Activated naive CD4-positive, alpha-beta T cell treated with anti-CD3 and anti-CD28 coated beads, Interleukin-2, amount 10 ng/mL, durations not matched to agents 7 days and 5 days (primary cell): Measurements from ENCODE around the gene PGD.
"Not testable (repeated sequence)": the region's sequence is repeated elsewhere in the genome, so short reads cannot be mapped to it uniquely, and the experiment has no call there.

ENCODE experiments used
- CTCF ChIA-PET: fragments of 350-600 bp; sonication (Branson Sonifier 250); formaldehyde crosslinking; loops from one replicate; lab custom pipeline; 2021; ENCODE audit warnings: antibody characterized with exemption; lab: Charles Lee
- DNase-seq: peaks from one replicate; pipeline ENCODE4 v3.0.0-alpha.2; 2020
- H3K27ac Mint-ChIP-seq: one replicate; pipeline ENCODE4 v1.8.0; 2021; ENCODE audit warnings: mild to moderate bottlenecking, moderate library complexity, mixed read lengths
- H3K27me3 Mint-ChIP-seq: one replicate; pipeline ENCODE4 v1.8.0; 2021; ENCODE audit warnings: mild to moderate bottlenecking, mixed read lengths
- H3K36me3 Mint-ChIP-seq: one replicate; pipeline ENCODE4 v1.8.0; 2021; ENCODE audit warnings: mixed read lengths
- H3K4me1 Mint-ChIP-seq: one replicate; pipeline ENCODE4 v1.8.0; 2021; ENCODE audit warnings: mixed read lengths
- H3K4me3 Mint-ChIP-seq: one replicate; pipeline ENCODE4 v1.8.0; 2021; ENCODE audit warnings: mild to moderate bottlenecking, moderate library complexity, mixed read lengths
- H3K9me3 Mint-ChIP-seq: one replicate; pipeline ENCODE4 v1.8.0; 2021; ENCODE audit warnings: mixed read lengths

Gene PGD

DNA sequence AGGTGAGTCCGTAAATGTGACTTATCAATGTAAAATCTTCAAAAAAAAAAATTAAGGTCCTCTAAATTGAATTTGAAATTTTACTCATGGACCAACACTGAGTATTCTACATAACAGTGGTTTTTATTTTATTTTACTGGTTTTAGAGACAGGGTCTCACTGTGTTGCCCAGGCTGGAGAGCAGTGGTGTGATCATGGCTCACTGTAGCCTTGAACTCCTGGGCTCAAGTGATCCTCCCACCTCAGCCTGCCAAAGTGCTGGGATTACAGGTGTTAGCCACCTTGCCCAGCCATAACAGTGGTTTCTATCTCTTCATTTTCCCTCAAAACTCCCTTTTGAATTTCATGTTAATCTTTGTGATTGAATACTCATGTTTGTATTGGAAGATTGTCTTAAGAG is 17.1 kb downstream of the PGD start:
- Mint-ChIP-seq H3K36me3 (peaks cover 67% of the 10 kb centered on the region), H3K4me1 (peaks cover 23% of the 10 kb centered on the region), H3K27ac (peak overlapping the region; percentile 15)
- not testable (repeated sequence) for DNase-seq, H3K4me3 Mint-ChIP-seq, H3K27me3 Mint-ChIP-seq, H3K9me3 Mint-ChIP-seq
- CTCF ChIA-PET = interaction anchor here (0.8 kb wide), 1 partner anchor 206 kb away, joined by 3 read pairs; the partner anchor contains the start of gene KIF1B

DNA sequence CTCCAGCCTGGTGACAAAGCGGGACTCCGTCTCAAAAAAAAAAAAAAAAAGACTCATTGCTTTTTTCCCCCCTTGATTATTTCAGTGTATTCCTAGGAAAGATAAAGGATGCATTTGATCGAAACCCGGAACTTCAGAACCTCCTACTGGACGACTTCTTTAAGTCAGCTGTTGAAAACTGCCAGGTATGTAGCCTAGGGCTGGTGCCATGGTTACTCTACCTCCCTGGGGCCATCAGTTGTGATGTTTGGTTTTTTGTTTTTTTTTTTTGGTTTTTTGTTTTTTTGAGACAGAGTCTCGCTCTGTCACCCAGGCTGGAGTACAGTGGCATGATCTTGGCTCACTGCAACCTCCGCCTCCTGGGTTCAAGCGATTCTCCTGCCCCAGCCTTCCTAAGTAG is 19.9 kb downstream of the PGD start:
- H3K4me3 Mint-ChIP-seq, H3K27me3 Mint-ChIP-seq, H3K27ac Mint-ChIP-seq, DNase-seq, H3K9me3 Mint-ChIP-seq, CTCF ChIA-PET: not testable (repeated sequence)
- Mint-ChIP-seq H3K36me3 (peaks cover 45% of the 10 kb centered on the region), H3K4me1 (peaks cover 23% of the 10 kb centered on the region)

DNA sequence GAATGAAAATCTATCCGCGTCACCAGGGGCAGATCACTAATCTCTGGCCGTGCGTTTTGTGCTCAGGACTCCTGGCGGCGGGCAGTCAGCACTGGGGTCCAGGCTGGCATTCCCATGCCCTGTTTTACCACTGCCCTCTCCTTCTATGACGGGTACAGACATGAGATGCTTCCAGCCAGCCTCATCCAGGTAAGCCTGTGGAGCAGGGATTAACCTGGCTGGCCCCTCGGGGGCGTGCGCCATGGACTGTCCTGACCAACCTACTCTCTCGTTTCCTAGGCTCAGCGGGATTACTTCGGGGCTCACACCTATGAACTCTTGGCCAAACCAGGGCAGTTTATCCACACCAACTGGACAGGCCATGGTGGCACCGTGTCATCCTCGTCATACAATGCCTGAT is 20.5 kb downstream of the PGD start:
- Mint-ChIP-seq H3K36me3 (peaks cover 42% of the 10 kb centered on the region), H3K4me3 (no peak overlapping the region), H3K27me3 (no peaks in the 10 kb centered on the region), H3K27ac (peak overlapping the region; percentile 37), H3K4me1 (peaks cover 19% of the 10 kb centered on the region), H3K9me3 (no peaks in the 10 kb centered on the region)
- DNase-seq = no peak
- CTCF ChIA-PET = no interaction called here

GRCh38 chr1:10421637-10422036 is 22.8 kb downstream of the PGD start:
- CTCF ChIA-PET = interaction anchor here (0.6 kb wide), 1 partner anchor 64 kb away, joined by 3 read pairs; no protein-coding TSS in a partner anchor
- no peaks in the 10 kb centered on the region for H3K4me1 Mint-ChIP-seq

GRCh38 chr1:10424034-10424433 is 25.2 kb downstream of the PGD start:
- Mint-ChIP-seq H3K9me3 (no peaks in the 10 kb centered on the region), H3K4me3 (no peak overlapping the region), H3K36me3 (peaks cover 14% of the 10 kb centered on the region), H3K27ac (no peak overlapping the region), H3K27me3 (no peaks in the 10 kb centered on the region), H3K4me1 (peaks cover 5% of the 10 kb centered on the region)
- DNase-seq = no peak
- CTCF ChIA-PET = interaction anchor here (0.7 to 1.4 kb wide), 3 partner anchors 47 to 83 kb away, joined by 3 read pairs; no protein-coding TSS in a partner anchor

More at GRCh38 chr1:10421637-10422036, 22.8 kb downstream of the PGD start:
- H3K9me3 Mint-ChIP-seq = no peaks in the 10 kb centered on the region
- no peak overlapping the region for H3K27ac Mint-ChIP-seq
- no peak for DNase-seq
- H3K27me3 Mint-ChIP-seq = no peaks in the 10 kb centered on the region
- no peak overlapping the region for H3K4me3 Mint-ChIP-seq
- H3K36me3 Mint-ChIP-seq = peaks cover 31% of the 10 kb centered on the region

- CTCF ChIA-PET = interaction anchor here (0.7 to 1.4 kb wide), 3 partner anchors 48 to 83 kb away, joined by 3 read pairs; no protein-coding TSS in a partner anchor
- no peaks in the 10 kb centered on the region for H3K9me3 Mint-ChIP-seq
- no peak for DNase-seq
- no peak overlapping the region for H3K4me3 Mint-ChIP-seq
- peaks cover 11% of the 10 kb centered on the region for H3K4me1 Mint-ChIP-seq
- no peak overlapping the region for H3K27ac Mint-ChIP-seq
- H3K36me3 Mint-ChIP-seq = peaks cover 9% of the 10 kb centered on the region
- no peaks in the 10 kb centered on the region for H3K27me3 Mint-ChIP-seq
Measured at GRCh38 chr1:10424651-10425050, 25.8 kb downstream of the PGD start.

DNA sequence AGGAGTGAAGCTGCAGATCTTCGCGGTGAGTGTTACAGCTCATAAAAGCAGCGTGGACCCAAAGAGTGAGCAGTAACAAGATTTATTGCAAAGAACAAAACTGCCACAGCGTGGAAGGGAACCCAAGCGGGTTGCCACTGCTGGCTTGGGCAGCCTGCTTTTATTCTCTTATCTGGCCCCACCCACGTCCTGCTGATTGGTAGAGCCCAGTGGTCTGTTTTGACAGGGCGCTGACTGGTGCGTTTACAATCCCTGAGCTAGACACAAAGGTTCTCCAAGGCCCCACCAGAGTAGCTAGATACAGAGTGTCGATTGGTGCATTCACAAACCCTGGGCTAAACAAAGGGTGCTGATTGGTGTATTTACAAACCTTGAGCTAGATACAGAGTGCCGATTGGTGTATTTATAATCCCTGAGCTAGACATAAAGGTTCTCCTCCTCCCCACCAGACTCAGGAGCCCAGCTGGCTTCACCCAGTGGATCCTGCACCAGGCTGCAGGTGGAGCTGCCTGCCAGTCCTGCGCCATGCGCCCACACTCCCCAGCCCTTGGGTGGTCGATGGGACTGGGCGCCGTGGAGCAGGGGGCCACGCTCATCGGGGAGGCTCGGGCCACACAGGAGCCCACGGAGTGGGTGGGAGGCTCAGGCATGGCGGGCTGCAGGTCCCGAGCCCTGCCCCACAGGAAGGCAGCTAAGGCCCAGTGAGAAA is 27.1 kb downstream of the PGD start:
- DNase-seq, H3K36me3 Mint-ChIP-seq, H3K27me3 Mint-ChIP-seq, H3K27ac Mint-ChIP-seq, H3K4me3 Mint-ChIP-seq, H3K9me3 Mint-ChIP-seq: not testable (repeated sequence)
- H3K4me1 Mint-ChIP-seq = peaks cover 18% of the 10 kb centered on the region
- CTCF ChIA-PET = interaction anchor here (0.9 kb wide), 1 partner anchor 48 kb away, joined by 4 read pairs; no protein-coding TSS in a partner anchor

GRCh38 chr1:10426535-10426848 is 27.6 kb downstream of the PGD start:
- peaks cover 23% of the 10 kb centered on the region for H3K4me1 Mint-ChIP-seq
- not testable (repeated sequence) for DNase-seq, H3K9me3 Mint-ChIP-seq, H3K27ac Mint-ChIP-seq, H3K4me3 Mint-ChIP-seq, H3K27me3 Mint-ChIP-seq, H3K36me3 Mint-ChIP-seq
- CTCF ChIA-PET = interaction anchor here (0.9 kb wide), 1 partner anchor 49 kb away, joined by 4 read pairs; no protein-coding TSS in a partner anchor

- no peaks in the 10 kb centered on the region for H3K36me3 Mint-ChIP-seq
- H3K4me3 Mint-ChIP-seq = no peak overlapping the region
- peak overlapping the region; percentile 28 for H3K27ac Mint-ChIP-seq
- no peaks in the 10 kb centered on the region for H3K9me3 Mint-ChIP-seq
- CTCF ChIA-PET = interaction anchor here (0.7 to 4.1 kb wide), 12 partner anchors 14 to 552 kb away, joined by 3 to 106 read pairs (median 4); partner anchors contain the start of genes KIF1B, NMNAT1 and PGD
- no peaks in the 10 kb centered on the region for H3K27me3 Mint-ChIP-seq
- no peak for DNase-seq
- peaks cover 33% of the 10 kb centered on the region for H3K4me1 Mint-ChIP-seq
Measured at GRCh38 chr1:10428984-10429383, 30.1 kb downstream of the PGD start.

DNA sequence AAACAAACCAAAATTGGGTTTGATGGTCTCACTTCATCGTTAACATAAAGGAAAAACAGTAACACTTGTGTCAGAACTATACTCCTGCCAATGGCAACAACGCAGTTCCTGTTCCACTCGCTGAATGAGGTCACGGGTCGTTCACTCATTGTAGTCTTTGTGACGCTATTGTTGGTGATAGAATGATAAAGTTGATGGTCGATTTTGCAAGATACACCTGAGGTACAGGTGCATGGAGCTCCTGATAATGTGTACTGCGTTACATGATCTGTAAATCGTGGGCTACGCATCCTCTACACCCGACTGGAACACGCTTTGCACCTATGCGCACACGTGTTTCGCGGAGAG is 31.0 kb downstream of the PGD start:
- peak; percentile 44 for DNase-seq
- CTCF ChIA-PET = interaction anchor here (0.7 to 4.1 kb wide), 13 partner anchors 14 to 480 kb away, joined by 3 to 106 read pairs (median 4); partner anchors contain the start of genes KIF1B and PGD
- H3K9me3 Mint-ChIP-seq = no peaks in the 10 kb centered on the region
- H3K4me3 Mint-ChIP-seq = peak overlapping the region; percentile 72
- peaks cover 33% of the 10 kb centered on the region for H3K4me1 Mint-ChIP-seq
- no peaks in the 10 kb centered on the region for H3K36me3 Mint-ChIP-seq
- H3K27me3 Mint-ChIP-seq = no peaks in the 10 kb centered on the region
- peak overlapping the region; percentile 88 for H3K27ac Mint-ChIP-seq

- peak; percentile 84 for DNase-seq
- CTCF ChIA-PET = interaction anchor here (1.0 to 4.1 kb wide), 10 partner anchors 13 to 220 kb away, joined by 3 to 106 read pairs (median 4); partner anchors contain the start of genes KIF1B and PGD
- Mint-ChIP-seq H3K36me3 (no peaks in the 10 kb centered on the region), H3K4me1 (peaks cover 33% of the 10 kb centered on the region), H3K9me3 (no peaks in the 10 kb centered on the region), H3K27me3 (no peaks in the 10 kb centered on the region), H3K4me3 (peak within 1 kb of the TSS; percentile 72), H3K27ac (peak within 1 kb of the TSS; percentile 88)
Measured at GRCh38 chr1:10430216-10431069, 31.6 kb downstream of the PGD start, which contains the start of gene CENPS. Gene CENPS, plus strand, starts transcription at chr1:10430433. Its CDS starts 85 bp downstream, at chr1:10430518.

- Mint-ChIP-seq H3K4me3 (peak overlapping the region; percentile 72), H3K36me3 (no peaks in the 10 kb centered on the region), H3K27me3 (no peaks in the 10 kb centered on the region), H3K27ac (peak overlapping the region; percentile 73), H3K9me3 (no peaks in the 10 kb centered on the region), H3K4me1 (peaks cover 33% of the 10 kb centered on the region)
- DNase-seq = no peak
- CTCF ChIA-PET = interaction anchor here (1.5 to 4.1 kb wide), 5 partner anchors 31 to 67 kb away, joined by 3 to 106 read pairs (median 11); partner anchors contain the start of gene PGD
Measured at GRCh38 chr1:10431070-10431730, 32.3 kb downstream of the PGD start.

- H3K4me1 Mint-ChIP-seq = peaks cover 29% of the 10 kb centered on the region
- no peak for DNase-seq
- no peaks in the 10 kb centered on the region for H3K36me3 Mint-ChIP-seq
- CTCF ChIA-PET = interaction anchor here (3.7 kb wide), 1 partner anchor 62 kb away, joined by 13 read pairs; no protein-coding TSS in a partner anchor
- no peaks in the 10 kb centered on the region for H3K9me3 Mint-ChIP-seq
- H3K4me3 Mint-ChIP-seq = no peak overlapping the region
- no peak overlapping the region for H3K27ac Mint-ChIP-seq
- H3K27me3 Mint-ChIP-seq = no peaks in the 10 kb centered on the region
Measured at GRCh38 chr1:10432910-10433700, 34.2 kb downstream of the PGD start.
